ENCODE results near the gene PSMB8.

The PSMB8 gene

GRCh38 chr6:32832535-32832934, 11.3 kb downstream of the PSMB8 start:
- TF ChIP-seq ZNF324 (tag by site-specific recombination; IDR thresholded peaks at IDR 0.05) = no peak
- TF ChIP-seq, protein P1, sequence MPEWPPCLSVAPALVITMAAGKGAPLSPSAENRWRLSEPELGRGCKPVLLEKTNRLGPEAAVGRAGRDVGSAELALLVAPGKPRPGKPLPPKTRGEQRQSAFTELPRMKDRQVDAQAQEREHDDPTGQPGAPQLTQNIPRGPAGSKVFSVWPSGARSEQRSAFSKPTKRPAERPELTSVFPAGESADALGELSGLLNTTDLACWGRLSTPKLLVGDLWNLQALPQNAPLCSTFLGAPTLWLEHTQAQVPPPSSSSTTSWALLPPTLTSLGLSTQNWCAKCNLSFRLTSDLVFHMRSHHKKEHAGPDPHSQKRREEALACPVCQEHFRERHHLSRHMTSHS (tag by site-specific recombination; IDR thresholded peaks at IDR 0.05) = no peak
- no peak for TF ChIP-seq ZNF266 (tag by site-specific recombination; IDR thresholded peaks at IDR 0.05; ENCODE audit: low read depth)
- TF ChIP-seq KLF8 (tag by site-specific recombination; IDR thresholded peaks at IDR 0.05) = no peak
- no peak for TF ChIP-seq OVOL3 (tag by site-specific recombination; IDR thresholded peaks at IDR 0.05)
- no peak for TF ChIP-seq ZNF777 (tag by site-specific recombination; IDR thresholded peaks at IDR 0.05; ENCODE audit: borderline replicate concordance)

DNA sequence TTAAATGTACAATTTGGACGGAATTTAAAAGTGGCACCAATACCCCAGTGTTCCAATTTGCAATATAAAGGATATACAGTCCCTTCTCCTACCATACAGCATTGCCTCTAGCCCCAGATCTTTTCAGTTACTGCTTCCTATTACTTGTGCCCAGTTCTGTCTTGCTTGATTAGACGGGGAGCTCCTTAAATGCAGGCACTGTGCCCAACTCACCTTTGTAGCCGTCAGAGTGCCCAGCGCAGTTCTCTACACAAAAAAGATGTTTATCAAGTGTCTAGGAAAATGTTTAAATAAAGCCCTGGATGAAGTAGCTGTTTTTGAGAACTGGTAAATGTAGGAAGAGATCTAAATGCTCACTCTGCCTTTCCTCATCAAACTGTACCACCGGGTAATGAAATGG, 12.9 kb downstream of the PSMB8 start:
- Histone ChIP-seq H3K9me3 (ENCODE audit: control insufficient read depth, insufficient read depth, low read depth, low read length) (no peaks in the 10 kb centered on the region), H3K27ac (ENCODE audit: extremely low read depth, low read depth, low read length) (no peak overlapping the region), H3K36me3 (ENCODE audit: control insufficient read depth in 2 of 2, insufficient read depth in 1 of 2, low read length in 2 of 2) (peaks cover 3 to 65% of the 10 kb centered on the region in 2 experiments; a peak in 2 of 3 replicates), H3K4me3 (ENCODE audit: low read depth, low read length) (no peak overlapping the region), H3K4me1 (ENCODE audit: control insufficient read depth, insufficient read depth, low read length) (no peaks in the 10 kb centered on the region)
- POLR2A ChIA-PET = no interaction called here
- TF ChIP-seq HOXC10 (CRISPR knock-in tag; IDR thresholded peaks at IDR 0.05) (no peak), ZNF529 (tag by site-specific recombination; IDR thresholded peaks at IDR 0.05; ENCODE audit: insufficient replicate concordance) (no peak)
- CTCF ChIA-PET = interaction anchor here (0.6 to 6.9 kb wide), 4 partner anchors 9 to 55 kb away, joined by 3 to 116 read pairs (median 6); no protein-coding TSS in a partner anchor

More at GRCh38 chr6:32832535-32832934, 11.3 kb downstream of the PSMB8 start:
- Histone ChIP-seq H3K4me3 (ENCODE audit: low read depth, low read length) (no peak overlapping the region), H3K36me3 (ENCODE audit: control insufficient read depth in 2 of 2, insufficient read depth in 1 of 2, low read length in 2 of 2) (peaks cover 3 to 65% of the 10 kb centered on the region in 2 experiments; a peak in 2 of 3 replicates), H3K9me3 (ENCODE audit: control insufficient read depth, insufficient read depth, low read depth, low read length) (no peaks in the 10 kb centered on the region), H3K27ac (ENCODE audit: extremely low read depth, low read depth, low read length) (no peak overlapping the region), H3K4me1 (ENCODE audit: control insufficient read depth, insufficient read depth, low read length) (no peaks in the 10 kb centered on the region)
- ChIA-PET CTCF (interaction anchor here (1.6 kb wide), 1 partner anchor 36 kb away, joined by 8 read pairs; no protein-coding TSS in a partner anchor), POLR2A (interaction anchor here (0.6 kb wide), 1 partner anchor 22 kb away, joined by 7 read pairs; no protein-coding TSS in a partner anchor)

DNA sequence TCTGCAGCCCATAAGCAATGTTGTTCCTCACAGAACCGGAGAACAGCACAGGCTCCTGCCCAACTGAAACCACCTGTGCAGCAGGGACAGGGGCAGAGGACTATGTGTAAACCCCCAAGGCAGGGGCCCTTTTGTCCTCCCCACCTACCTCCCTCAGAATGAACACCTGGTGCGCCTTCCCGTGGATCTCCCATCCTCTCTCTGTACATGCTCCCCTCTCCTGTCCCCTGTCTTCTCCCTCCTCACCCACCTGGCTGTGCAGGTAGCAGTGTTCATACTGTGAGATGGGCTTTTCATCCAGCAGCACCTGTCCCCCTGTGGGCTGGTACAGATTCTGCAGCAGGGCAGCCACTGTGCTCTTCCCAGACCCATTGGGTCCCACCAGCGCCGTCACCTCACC, 13.8 kb downstream of the PSMB8 start:
- Histone ChIP-seq H3K4me1 (ENCODE audit: control insufficient read depth, insufficient read depth, low read length) (no peaks in the 10 kb centered on the region), H3K27ac (ENCODE audit: extremely low read depth, low read depth, low read length) (no peak overlapping the region), H3K36me3 (ENCODE audit: control insufficient read depth in 2 of 2, insufficient read depth in 1 of 2, low read length in 2 of 2) (peaks cover 3 to 56% of the 10 kb centered on the region in 2 experiments; a peak in 2 of 3 replicates), H3K9me3 (ENCODE audit: control insufficient read depth, insufficient read depth, low read depth, low read length) (no peaks in the 10 kb centered on the region), H3K4me3 (ENCODE audit: low read depth, low read length) (no peak overlapping the region)
- TF ChIP-seq SP7 (tag by site-specific recombination; IDR thresholded peaks at IDR 0.05) (no peak), ZNF660 (tag by site-specific recombination; IDR thresholded peaks at IDR 0.05) (no peak), ZXDB (tag by site-specific recombination; IDR thresholded peaks at IDR 0.05) (no peak), MYNN (tag by site-specific recombination; IDR thresholded peaks at IDR 0.05; ENCODE audit: borderline replicate concordance) (no peak), ZIC2 (tag by site-specific recombination; IDR thresholded peaks at IDR 0.05) (no peak), ZNF837 (tag by site-specific recombination; IDR thresholded peaks at IDR 0.05) (no peak), HOXC10 (CRISPR knock-in tag; IDR thresholded peaks at IDR 0.05) (no peak), ZNF394 (tag by site-specific recombination; IDR thresholded peaks at IDR 0.05; ENCODE audit: borderline replicate concordance) (no peak), ZNF830 (tag by site-specific recombination; IDR thresholded peaks at IDR 0.05; ENCODE audit: low read depth) (no peak)
- TF ChIP-seq, protein P2, sequence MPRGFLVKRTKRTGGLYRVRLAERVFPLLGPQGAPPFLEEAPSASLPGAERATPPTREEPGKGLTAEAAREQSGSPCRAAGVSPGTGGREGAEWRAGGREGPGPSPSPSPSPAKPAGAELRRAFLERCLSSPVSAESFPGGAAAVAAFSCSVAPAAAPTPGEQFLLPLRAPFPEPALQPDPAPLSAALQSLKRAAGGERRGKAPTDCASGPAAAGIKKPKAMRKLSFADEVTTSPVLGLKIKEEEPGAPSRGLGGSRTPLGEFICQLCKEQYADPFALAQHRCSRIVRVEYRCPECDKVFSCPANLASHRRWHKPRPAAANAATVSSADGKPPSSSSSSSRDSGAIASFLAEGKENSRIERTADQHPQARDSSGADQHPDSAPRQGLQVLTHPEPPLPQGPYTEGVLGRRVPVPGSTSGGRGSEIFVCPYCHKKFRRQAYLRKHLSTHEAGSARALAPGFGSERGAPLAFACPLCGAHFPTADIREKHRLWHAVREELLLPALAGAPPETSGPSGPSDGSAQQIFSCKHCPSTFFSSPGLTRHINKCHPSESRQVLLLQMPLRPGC (tag by site-specific recombination; IDR thresholded peaks at IDR 0.05) = no peak
- TF ChIP-seq, protein P3, sequence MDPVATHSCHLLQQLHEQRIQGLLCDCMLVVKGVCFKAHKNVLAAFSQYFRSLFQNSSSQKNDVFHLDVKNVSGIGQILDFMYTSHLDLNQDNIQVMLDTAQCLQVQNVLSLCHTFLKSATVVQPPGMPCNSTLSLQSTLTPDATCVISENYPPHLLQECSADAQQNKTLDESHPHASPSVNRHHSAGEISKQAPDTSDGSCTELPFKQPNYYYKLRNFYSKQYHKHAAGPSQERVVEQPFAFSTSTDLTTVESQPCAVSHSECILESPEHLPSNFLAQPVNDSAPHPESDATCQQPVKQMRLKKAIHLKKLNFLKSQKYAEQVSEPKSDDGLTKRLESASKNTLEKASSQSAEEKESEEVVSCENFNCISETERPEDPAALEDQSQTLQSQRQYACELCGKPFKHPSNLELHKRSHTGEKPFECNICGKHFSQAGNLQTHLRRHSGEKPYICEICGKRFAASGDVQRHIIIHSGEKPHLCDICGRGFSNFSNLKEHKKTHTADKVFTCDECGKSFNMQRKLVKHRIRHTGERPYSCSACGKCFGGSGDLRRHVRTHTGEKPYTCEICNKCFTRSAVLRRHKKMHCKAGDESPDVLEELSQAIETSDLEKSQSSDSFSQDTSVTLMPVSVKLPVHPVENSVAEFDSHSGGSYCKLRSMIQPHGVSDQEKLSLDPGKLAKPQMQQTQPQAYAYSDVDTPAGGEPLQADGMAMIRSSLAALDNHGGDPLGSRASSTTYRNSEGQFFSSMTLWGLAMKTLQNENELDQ (tag by site-specific recombination; IDR thresholded peaks at IDR 0.05; ENCODE audit: low read depth) = no peak
- ChIA-PET POLR2A (no interaction called here), CTCF (interaction anchor here (1.1 to 6.9 kb wide), 2 partner anchors 8 to 39 kb away, joined by 6 to 116 read pairs; partner anchors contain the start of gene TAP2)
